HCT116 (cell line): ENCODE data around the gene RCOR1. TPM values are rescaled to one million over a fixed set of nuclear protein-coding genes. Genes with fewer than 3 reads are reported as not detected.

Experiments used
- ATAC-seq: fragments of 200-7000 bp; cut with Tn5 transposase; 2 replicates; pipeline ENCODE4 v1.9.1; 2020; ENCODE audit warnings: mild to moderate bottlenecking, moderate library complexity
- BruUV-seq: library from RNA; stranded (reverse); fragments of 400-500 nt; replicated peaks from 2 replicates; lab custom pipeline; 2021; lab: Mats Ljungman, UMichigan
- CTCF ChIA-PET: fragments of 300-600 bp; sonication (Branson Sonifier 250); formaldehyde crosslinking; loops from one replicate; lab custom pipeline; 2021; ENCODE audit warnings: antibody characterized with exemption; lab: Charles Lee
- POLR2A ChIA-PET: fragments of 300-600, 350-600 bp; sonication (Branson Sonifier 250); formaldehyde crosslinking; loops from one replicate; lab custom pipeline; 2021; ENCODE audit warnings: antibody characterized with exemption; lab: Charles Lee
- RAD21 ChIA-PET, 2 experiments: fragments of 300-600 bp; sonication (Branson Sonifier 250); formaldehyde crosslinking; loops; one replicate each; lab custom pipeline; 2023; ENCODE audit warnings: low total read pairs in 2 of 2; ENCODE audit not compliant: uncharacterized antibody in 2 of 2, unreplicated experiment in 2 of 2, low non-redundant PET in 1 of 2; lab: Charles Lee
- DNase-seq: peaks from one replicate; pipeline ENCODE4 v3.0.0-alpha.2; 2010; ENCODE audit warnings: low read depth, low spot score
- H2AFZ ChIP-seq: fragments of 200-600 bp; shearing (Covaris generic), sonication (generic); 2 replicates; pipeline ENCODE4 v1.6.1; 2017; ENCODE audit warnings: low read depth, mixed run types, mixed read lengths, antibody characterized with exemption, low read length; ENCODE audit not compliant: poor library complexity, severe bottlenecking
- H3K27ac ChIP-seq: 2 replicates; pipeline ENCODE4 v1.5.1; 2012; ENCODE audit warnings: low read depth, low read length
- H3K27me3 ChIP-seq: fragments of 200-600 bp; sonication (generic); 2 replicates; pipeline ENCODE4 v1.6.1; 2016; ENCODE audit warnings: mixed run types, low read length, mixed read lengths; ENCODE audit not compliant: insufficient read depth
- H3K36me3 ChIP-seq, 2 experiments: fragments of 200-500 bp in 1 of 2; fragments of 200-600 bp in 1 of 2; sonication (Bioruptor generic) in 1 of 2; sonication (generic) in 1 of 2; 2 replicates each; pipeline versions ENCODE4 v1.5.1 to v1.6.1; 2014 to 2016; ENCODE audit warnings: low read length in 2 of 2, inconsistent platforms in 1 of 2, mixed read lengths in 1 of 2, mixed run types in 1 of 2; ENCODE audit not compliant: insufficient read depth in 2 of 2, control insufficient read depth in 1 of 2
- H3K4me1 ChIP-seq, 2 experiments: fragments of 200-600 bp in 1 of 2; sonication (generic) in 1 of 2; 2 replicates each; pipeline versions ENCODE4 v1.5.1 to v1.6.1; 2012 to 2017; ENCODE audit warnings: low read length in 2 of 2, inconsistent platforms in 1 of 2, mild to moderate bottlenecking in 1 of 2, mixed read lengths in 1 of 2, mixed run types in 1 of 2, moderate library complexity in 1 of 2; ENCODE audit not compliant: insufficient read depth in 2 of 2, control insufficient read depth in 1 of 2
- H3K4me2 ChIP-seq: fragments of 200-600 bp; sonication (generic); 2 replicates; pipeline ENCODE4 v1.6.1; 2017; ENCODE audit warnings: mixed run types, low read length, mixed read lengths
- H3K4me3 ChIP-seq, 2 experiments: fragments of 200-600 bp in 1 of 2; sonication (generic) in 1 of 2; replicated peaks in 1 of 2; 2 replicates each; pipeline ENCODE4 v1.5.1; 2011 to 2016; ENCODE audit warnings: low read length in 2 of 2, control low read depth in 1 of 2, low read depth in 1 of 2, mild to moderate bottlenecking in 1 of 2, mixed read lengths in 1 of 2, mixed run types in 1 of 2
- H3K79me2 ChIP-seq: fragments of 200-600 bp; sonication (generic); 2 replicates; pipeline ENCODE4 v1.6.1; 2017; ENCODE audit warnings: mild to moderate bottlenecking, mixed run types, low read length, moderate library complexity, mixed read lengths; ENCODE audit not compliant: insufficient read depth
- H3K9ac ChIP-seq: fragments of 200-600 bp; sonication (generic); 2 replicates; pipeline ENCODE4 v1.6.1; 2016; ENCODE audit warnings: low read length, mixed read lengths
- H3K9me2 ChIP-seq: fragments of 200-600 bp; sonication (generic), shearing (Covaris generic); 2 replicates; pipeline ENCODE4 v1.6.1; 2017; ENCODE audit warnings: mixed run types, mild to moderate bottlenecking, moderate library complexity; ENCODE audit not compliant: insufficient read depth
- H3K9me3 ChIP-seq, 2 experiments: fragments of 200-500 bp in 1 of 2; fragments of 200-600 bp in 1 of 2; sonication (Bioruptor generic) in 1 of 2; sonication (generic) in 1 of 2; 2 replicates each; pipeline ENCODE4 v1.6.1; 2014 to 2017; ENCODE audit warnings: low read length in 2 of 2, mixed read lengths in 2 of 2, inconsistent platforms in 1 of 2, low read depth in 1 of 2, mild to moderate bottlenecking in 1 of 2, mixed run types in 1 of 2, moderate library complexity in 1 of 2; ENCODE audit not compliant: control insufficient read depth in 1 of 2, insufficient read depth in 1 of 2
- H4K20me1 ChIP-seq: fragments of 200-600 bp; sonication (generic), shearing (Covaris generic); 2 replicates; pipeline ENCODE4 v1.6.1; 2017; ENCODE audit warnings: mixed run types, mild to moderate bottlenecking, moderate library complexity; ENCODE audit not compliant: insufficient read depth
- EZH2 ChIP-seq: fragments of 200-600 bp; sonication (generic); IDR thresholded peaks from 2 replicates; pipeline ENCODE4 v1.6.1; 2017; ENCODE audit warnings: antibody characterized with exemption, mixed run types
- FOSL1 ChIP-seq: IDR thresholded peaks from 2 replicates; pipeline ENCODE4 v1.6.1; 2012; ENCODE audit warnings: low read depth
- RAD21 ChIP-seq: IDR thresholded peaks from 2 replicates; pipeline ENCODE4 v1.6.1; 2012; ENCODE audit warnings: low read depth, mild to moderate bottlenecking
- SIN3A ChIP-seq: IDR thresholded peaks from 2 replicates; pipeline ENCODE4 v1.6.1; 2012; ENCODE audit warnings: low read depth
- YY1 ChIP-seq: IDR thresholded peaks from 2 replicates; pipeline ENCODE4 v1.6.1; 2011; ENCODE audit warnings: low read length, low read depth, moderate library complexity, mild to moderate bottlenecking; ENCODE audit not compliant: insufficient replicate concordance; ENCODE audit errors: extremely low read depth
- ZFX ChIP-seq: fragments of 450-650 bp; IDR thresholded peaks from 2 replicates; pipeline ENCODE4 v1.6.1; 2017
- ZNF274 ChIP-seq: fragments of 200-500 bp; sonication (Bioruptor generic); IDR thresholded peaks from 2 replicates; pipeline ENCODE4 v1.6.1; 2014; ENCODE audit warnings: mild to moderate bottlenecking, low read depth, low read length, inconsistent platforms
- intact Hi-C: fragments of 100-400 bp; cut with micrococcal nuclease; formaldehyde crosslinking; loops from 2 replicates; pipeline ENCODE4 v1.10.0; 2022
- total RNA-seq: library from RNA; stranded (reverse); gene quantifications from one replicate; pipeline ENCODE4 v1.2.1, GENCODE V29; 2021; ENCODE audit not compliant: unreplicated experiment
- TF ChIP-seq, protein P1 (sequence below): IDR thresholded peaks from 2 replicates; pipeline ENCODE4 v1.6.1; 2012
- TF ChIP-seq, protein P2 (sequence below), 3 experiments: fragments of 200-600 bp in 1 of 3; sonication (generic) in 1 of 3; IDR thresholded peaks in 2 of 3; conservative IDR thresholded peaks in 1 of 3; 2 replicates each; pipeline ENCODE4 v1.5.1; 2012 to 2017; ENCODE audit warnings: low read depth in 2 of 3, low read length in 2 of 3, antibody characterized with exemption in 1 of 3, borderline replicate concordance in 1 of 3, control low read depth in 1 of 3, mild to moderate bottlenecking in 1 of 3, mixed read lengths in 1 of 3, mixed run types in 1 of 3, moderate library complexity in 1 of 3; ENCODE audit not compliant: insufficient read depth in 1 of 3

The RCOR1 gene
- total RNA-seq, 1 experiment from 2014 or later, result 30.7 TPM

DNA sequence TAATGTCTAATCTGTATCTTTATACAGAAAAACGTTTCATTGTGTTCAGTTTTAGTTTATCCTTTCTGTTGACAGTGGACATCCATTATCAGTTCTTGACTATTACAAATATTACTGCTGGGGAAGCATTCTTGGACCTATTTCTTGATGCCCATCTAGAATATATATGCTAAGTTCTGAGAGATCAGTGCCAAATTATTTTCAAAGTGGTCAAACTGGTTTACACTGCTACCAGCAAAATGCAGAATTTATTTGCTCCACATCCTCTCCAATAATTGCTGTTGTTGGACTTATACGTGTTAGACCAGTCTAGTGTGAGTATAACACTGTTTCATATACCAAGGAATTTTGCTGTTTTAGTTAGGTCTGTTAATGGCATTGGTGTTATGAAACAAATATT lies 99.3 kb downstream of the RCOR1 start:
- Histone ChIP-seq H3K9me3 (no peaks in the 10 kb centered on the region), H3K4me3 (no peak overlapping the region), H3K79me2 (peaks cover 86% of the 10 kb centered on the region), H3K9ac (no peak overlapping the region), H3K27me3 (no peaks in the 10 kb centered on the region), H3K4me2 (no peak overlapping the region), H3K4me1 (no peaks in the 10 kb centered on the region; a peak in 2 of 4 replicates), H3K27ac (no peak overlapping the region), H2AFZ (no peak overlapping the region), H3K9me2 (no peaks in the 10 kb centered on the region), H3K36me3 (no peaks in the 10 kb centered on the region), H4K20me1 (peaks cover 5% of the 10 kb centered on the region; the same call in 1 of the 2 replicates)
- ChIA-PET CTCF (no interaction called here), RAD21 (no interaction called here), POLR2A (no interaction called here)
- intact Hi-C loops, result no loop called here
- TF ChIP-seq YY1 (no peak), ZFX (no peak), SIN3A (no peak), EZH2 (no peak), RAD21 (no peak), ZNF274 (no peak), FOSL1 (no peak)
- TF ChIP-seq, protein P1, sequence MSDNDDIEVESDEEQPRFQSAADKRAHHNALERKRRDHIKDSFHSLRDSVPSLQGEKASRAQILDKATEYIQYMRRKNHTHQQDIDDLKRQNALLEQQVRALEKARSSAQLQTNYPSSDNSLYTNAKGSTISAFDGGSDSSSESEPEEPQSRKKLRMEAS, result no peak
- TF ChIP-seq, protein P2, sequence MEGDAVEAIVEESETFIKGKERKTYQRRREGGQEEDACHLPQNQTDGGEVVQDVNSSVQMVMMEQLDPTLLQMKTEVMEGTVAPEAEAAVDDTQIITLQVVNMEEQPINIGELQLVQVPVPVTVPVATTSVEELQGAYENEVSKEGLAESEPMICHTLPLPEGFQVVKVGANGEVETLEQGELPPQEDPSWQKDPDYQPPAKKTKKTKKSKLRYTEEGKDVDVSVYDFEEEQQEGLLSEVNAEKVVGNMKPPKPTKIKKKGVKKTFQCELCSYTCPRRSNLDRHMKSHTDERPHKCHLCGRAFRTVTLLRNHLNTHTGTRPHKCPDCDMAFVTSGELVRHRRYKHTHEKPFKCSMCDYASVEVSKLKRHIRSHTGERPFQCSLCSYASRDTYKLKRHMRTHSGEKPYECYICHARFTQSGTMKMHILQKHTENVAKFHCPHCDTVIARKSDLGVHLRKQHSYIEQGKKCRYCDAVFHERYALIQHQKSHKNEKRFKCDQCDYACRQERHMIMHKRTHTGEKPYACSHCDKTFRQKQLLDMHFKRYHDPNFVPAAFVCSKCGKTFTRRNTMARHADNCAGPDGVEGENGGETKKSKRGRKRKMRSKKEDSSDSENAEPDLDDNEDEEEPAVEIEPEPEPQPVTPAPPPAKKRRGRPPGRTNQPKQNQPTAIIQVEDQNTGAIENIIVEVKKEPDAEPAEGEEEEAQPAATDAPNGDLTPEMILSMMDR (IDR thresholded peaks at IDR 0.05 in 2 of 3, conservative IDR thresholded peaks at IDR 0.05 in 1 of 3; ENCODE audit: borderline replicate concordance in 1 of 3, insufficient read depth in 1 of 3, low read depth in 2 of 3, low read length in 2 of 3), result no peak
- no TSS peak for BruUV-seq
- ATAC-seq (no peak), DNase-seq (no peak)
